Right kidney (tissue), 1 donor: ENCODE data around the gene SOCS1.

Experiments
- DNase-seq: peaks from one replicate; pipeline ENCODE4 v3.0.0-alpha.2; 2016

Gene SOCS1

DNA sequence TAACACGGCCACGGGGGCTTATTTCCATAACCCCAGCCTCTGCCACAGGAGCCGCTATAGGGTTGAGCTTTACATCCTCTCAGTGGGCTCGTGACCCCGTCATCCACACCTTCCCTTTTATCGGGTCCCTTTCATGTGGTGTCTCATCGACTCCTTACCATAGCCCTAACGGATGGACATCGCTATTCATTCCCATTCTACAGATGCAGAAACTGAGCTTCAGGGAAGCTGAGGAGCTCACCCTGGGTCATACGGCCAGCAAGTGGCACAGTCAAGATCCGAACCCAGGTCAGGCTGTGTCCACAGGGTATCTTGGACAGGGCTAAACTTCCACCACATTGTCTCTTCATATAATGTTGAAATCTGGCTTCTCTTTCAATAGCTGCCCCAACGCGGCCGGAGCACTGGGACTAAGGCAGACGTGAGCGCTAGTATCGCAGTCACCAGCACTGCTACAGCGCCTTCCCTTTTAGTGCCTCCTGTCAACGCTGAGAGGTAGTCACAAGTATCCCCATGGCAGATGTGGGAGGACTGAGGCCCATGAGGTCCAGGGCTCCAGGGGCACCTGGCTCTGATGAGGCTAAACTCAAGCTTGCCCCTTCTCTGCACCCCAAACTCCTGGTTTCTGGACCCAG is 50.8 kb downstream of the SOCS1 start:
- DNase-seq: no peak

GRCh38 chr16:11204513-11205047 is 51.4 kb downstream of the SOCS1 start:
- no peak for DNase-seq
